HCT116 (cell line): Measurements from ENCODE around the gene SH3BP4. TPM values are rescaled to one million over a fixed set of nuclear protein-coding genes. Genes with fewer than 3 reads are reported as not detected.

Experiments
- ATAC-seq: fragments of 200-7000 bp; cut with Tn5 transposase; 2 replicates; pipeline ENCODE4 v1.9.1; 2020; ENCODE audit warnings: mild to moderate bottlenecking, moderate library complexity
- BruUV-seq: library from RNA; stranded (reverse); fragments of 400-500 nt; replicated peaks from 2 replicates; lab custom pipeline; 2021; lab: Mats Ljungman, UMichigan
- CTCF ChIA-PET: fragments of 300-600 bp; sonication (Branson Sonifier 250); formaldehyde crosslinking; loops from one replicate; lab custom pipeline; 2021; ENCODE audit warnings: antibody characterized with exemption; lab: Charles Lee
- POLR2A ChIA-PET: fragments of 300-600, 350-600 bp; sonication (Branson Sonifier 250); formaldehyde crosslinking; loops from one replicate; lab custom pipeline; 2021; ENCODE audit warnings: antibody characterized with exemption; lab: Charles Lee
- RAD21 ChIA-PET, 2 experiments: fragments of 300-600 bp; sonication (Branson Sonifier 250); formaldehyde crosslinking; loops; one replicate each; lab custom pipeline; 2023; ENCODE audit warnings: low total read pairs in 2 of 2; ENCODE audit not compliant: uncharacterized antibody in 2 of 2, unreplicated experiment in 2 of 2, low non-redundant PET in 1 of 2; lab: Charles Lee
- DNase-seq: peaks from one replicate; pipeline ENCODE4 v3.0.0-alpha.2; 2010; ENCODE audit warnings: low read depth, low spot score
- H2AFZ ChIP-seq: fragments of 200-600 bp; shearing (Covaris generic), sonication (generic); 2 replicates; pipeline ENCODE4 v1.6.1; 2017; ENCODE audit warnings: low read depth, mixed run types, mixed read lengths, antibody characterized with exemption, low read length; ENCODE audit not compliant: poor library complexity, severe bottlenecking
- H3K27ac ChIP-seq: 2 replicates; pipeline ENCODE4 v1.5.1; 2012; ENCODE audit warnings: low read depth, low read length
- H3K27me3 ChIP-seq: fragments of 200-600 bp; sonication (generic); 2 replicates; pipeline ENCODE4 v1.6.1; 2016; ENCODE audit warnings: mixed run types, low read length, mixed read lengths; ENCODE audit not compliant: insufficient read depth
- H3K36me3 ChIP-seq, 2 experiments: fragments of 200-500 bp in 1 of 2; fragments of 200-600 bp in 1 of 2; sonication (Bioruptor generic) in 1 of 2; sonication (generic) in 1 of 2; 2 replicates each; pipeline versions ENCODE4 v1.5.1 to v1.6.1; 2014 to 2016; ENCODE audit warnings: low read length in 2 of 2, inconsistent platforms in 1 of 2, mixed read lengths in 1 of 2, mixed run types in 1 of 2; ENCODE audit not compliant: insufficient read depth in 2 of 2, control insufficient read depth in 1 of 2
- H3K4me1 ChIP-seq, 2 experiments: fragments of 200-600 bp in 1 of 2; sonication (generic) in 1 of 2; 2 replicates each; pipeline versions ENCODE4 v1.5.1 to v1.6.1; 2012 to 2017; ENCODE audit warnings: low read length in 2 of 2, inconsistent platforms in 1 of 2, mild to moderate bottlenecking in 1 of 2, mixed read lengths in 1 of 2, mixed run types in 1 of 2, moderate library complexity in 1 of 2; ENCODE audit not compliant: insufficient read depth in 2 of 2, control insufficient read depth in 1 of 2
- H3K4me2 ChIP-seq: fragments of 200-600 bp; sonication (generic); 2 replicates; pipeline ENCODE4 v1.6.1; 2017; ENCODE audit warnings: mixed run types, low read length, mixed read lengths
- H3K4me3 ChIP-seq, 2 experiments: fragments of 200-600 bp in 1 of 2; sonication (generic) in 1 of 2; replicated peaks in 1 of 2; 2 replicates each; pipeline ENCODE4 v1.5.1; 2011 to 2016; ENCODE audit warnings: low read length in 2 of 2, control low read depth in 1 of 2, low read depth in 1 of 2, mild to moderate bottlenecking in 1 of 2, mixed read lengths in 1 of 2, mixed run types in 1 of 2
- H3K79me2 ChIP-seq: fragments of 200-600 bp; sonication (generic); 2 replicates; pipeline ENCODE4 v1.6.1; 2017; ENCODE audit warnings: mild to moderate bottlenecking, mixed run types, low read length, moderate library complexity, mixed read lengths; ENCODE audit not compliant: insufficient read depth
- H3K9ac ChIP-seq: fragments of 200-600 bp; sonication (generic); 2 replicates; pipeline ENCODE4 v1.6.1; 2016; ENCODE audit warnings: low read length, mixed read lengths
- H3K9me2 ChIP-seq: fragments of 200-600 bp; sonication (generic), shearing (Covaris generic); 2 replicates; pipeline ENCODE4 v1.6.1; 2017; ENCODE audit warnings: mixed run types, mild to moderate bottlenecking, moderate library complexity; ENCODE audit not compliant: insufficient read depth
- H3K9me3 ChIP-seq, 2 experiments: fragments of 200-500 bp in 1 of 2; fragments of 200-600 bp in 1 of 2; sonication (Bioruptor generic) in 1 of 2; sonication (generic) in 1 of 2; 2 replicates each; pipeline ENCODE4 v1.6.1; 2014 to 2017; ENCODE audit warnings: low read length in 2 of 2, mixed read lengths in 2 of 2, inconsistent platforms in 1 of 2, low read depth in 1 of 2, mild to moderate bottlenecking in 1 of 2, mixed run types in 1 of 2, moderate library complexity in 1 of 2; ENCODE audit not compliant: control insufficient read depth in 1 of 2, insufficient read depth in 1 of 2
- H4K20me1 ChIP-seq: fragments of 200-600 bp; sonication (generic), shearing (Covaris generic); 2 replicates; pipeline ENCODE4 v1.6.1; 2017; ENCODE audit warnings: mixed run types, mild to moderate bottlenecking, moderate library complexity; ENCODE audit not compliant: insufficient read depth
- ATF3 ChIP-seq: IDR thresholded peaks from 2 replicates; pipeline ENCODE4 v1.6.1; 2012
- CBX3 ChIP-seq: IDR thresholded peaks from 2 replicates; pipeline ENCODE4 v1.6.1; 2012; ENCODE audit warnings: low read depth
- CEBPB ChIP-seq: IDR thresholded peaks from 2 replicates; pipeline ENCODE4 v1.6.1; 2012; ENCODE audit warnings: low read depth
- CTCF ChIP-seq, 3 experiments: fragments of 200-600 bp in 1 of 3; sonication (generic) in 1 of 3; IDR thresholded peaks in 2 of 3; conservative IDR thresholded peaks in 1 of 3; 2 replicates each; pipeline ENCODE4 v1.5.1; 2012 to 2017; ENCODE audit warnings: low read depth in 2 of 3, low read length in 2 of 3, antibody characterized with exemption in 1 of 3, borderline replicate concordance in 1 of 3, control low read depth in 1 of 3, mild to moderate bottlenecking in 1 of 3, mixed read lengths in 1 of 3, mixed run types in 1 of 3, moderate library complexity in 1 of 3; ENCODE audit not compliant: insufficient read depth in 1 of 3
- EGR1 ChIP-seq: IDR thresholded peaks from 2 replicates; pipeline ENCODE4 v1.6.1; 2012; ENCODE audit warnings: low read depth
- ELF1 ChIP-seq: IDR thresholded peaks from 2 replicates; pipeline ENCODE4 v1.6.1; 2012; ENCODE audit warnings: low read depth, borderline replicate concordance
- EZH2 ChIP-seq: fragments of 200-600 bp; sonication (generic); IDR thresholded peaks from 2 replicates; pipeline ENCODE4 v1.6.1; 2017; ENCODE audit warnings: antibody characterized with exemption, mixed run types
- EZH2phosphoT487 ChIP-seq: fragments of 200-600 bp; IDR thresholded peaks from 2 replicates; pipeline ENCODE4 v1.6.1; 2018; ENCODE audit warnings: antibody characterized with exemption, borderline replicate concordance
- FOSL1 ChIP-seq: IDR thresholded peaks from 2 replicates; pipeline ENCODE4 v1.6.1; 2012; ENCODE audit warnings: low read depth
- JUND ChIP-seq: IDR thresholded peaks from 2 replicates; pipeline ENCODE4 v1.6.1; 2012
- POLR2A ChIP-seq: IDR thresholded peaks from 2 replicates; pipeline ENCODE4 v1.7.0; 2011; ENCODE audit warnings: borderline replicate concordance; ENCODE audit not compliant: insufficient read depth, insufficient read length; ENCODE audit errors: extremely low read depth
- POLR2AphosphoS5 ChIP-seq: IDR thresholded peaks from 2 replicates; pipeline ENCODE4 v1.6.1; 2011; ENCODE audit warnings: mild to moderate bottlenecking, low read depth, low read length, moderate library complexity
- RAD21 ChIP-seq: IDR thresholded peaks from 2 replicates; pipeline ENCODE4 v1.6.1; 2012; ENCODE audit warnings: low read depth, mild to moderate bottlenecking
- SIN3A ChIP-seq: IDR thresholded peaks from 2 replicates; pipeline ENCODE4 v1.6.1; 2012; ENCODE audit warnings: low read depth
- SP1 ChIP-seq: IDR thresholded peaks from 2 replicates; pipeline ENCODE4 v1.6.1; 2012; ENCODE audit warnings: low read depth
- SRF ChIP-seq: IDR thresholded peaks from 2 replicates; pipeline ENCODE4 v1.6.1; 2012; ENCODE audit warnings: low read depth
- YY1 ChIP-seq: IDR thresholded peaks from 2 replicates; pipeline ENCODE4 v1.6.1; 2011; ENCODE audit warnings: low read length, low read depth, moderate library complexity, mild to moderate bottlenecking; ENCODE audit not compliant: insufficient replicate concordance; ENCODE audit errors: extremely low read depth
- ZBTB33 ChIP-seq: IDR thresholded peaks from 2 replicates; pipeline ENCODE4 v1.6.1; 2011; ENCODE audit warnings: mild to moderate bottlenecking, low read length, moderate library complexity; ENCODE audit not compliant: insufficient replicate concordance; ENCODE audit errors: extremely low read depth
- ZFX ChIP-seq: fragments of 450-650 bp; IDR thresholded peaks from 2 replicates; pipeline ENCODE4 v1.6.1; 2017
- ZNF274 ChIP-seq: fragments of 200-500 bp; sonication (Bioruptor generic); IDR thresholded peaks from 2 replicates; pipeline ENCODE4 v1.6.1; 2014; ENCODE audit warnings: mild to moderate bottlenecking, low read depth, low read length, inconsistent platforms
- intact Hi-C: fragments of 100-400 bp; cut with micrococcal nuclease; formaldehyde crosslinking; loops from 2 replicates; pipeline ENCODE4 v1.10.0; 2022
- total RNA-seq: library from RNA; stranded (reverse); gene quantifications from one replicate; pipeline ENCODE4 v1.2.1, GENCODE V29; 2021; ENCODE audit not compliant: unreplicated experiment
- TF ChIP-seq, protein P1 (sequence below): IDR thresholded peaks from 2 replicates; pipeline ENCODE4 v1.6.1; 2012

The SH3BP4 gene
- total RNA-seq, 1 experiment from 2014 or later: 32.9 TPM

DNA sequence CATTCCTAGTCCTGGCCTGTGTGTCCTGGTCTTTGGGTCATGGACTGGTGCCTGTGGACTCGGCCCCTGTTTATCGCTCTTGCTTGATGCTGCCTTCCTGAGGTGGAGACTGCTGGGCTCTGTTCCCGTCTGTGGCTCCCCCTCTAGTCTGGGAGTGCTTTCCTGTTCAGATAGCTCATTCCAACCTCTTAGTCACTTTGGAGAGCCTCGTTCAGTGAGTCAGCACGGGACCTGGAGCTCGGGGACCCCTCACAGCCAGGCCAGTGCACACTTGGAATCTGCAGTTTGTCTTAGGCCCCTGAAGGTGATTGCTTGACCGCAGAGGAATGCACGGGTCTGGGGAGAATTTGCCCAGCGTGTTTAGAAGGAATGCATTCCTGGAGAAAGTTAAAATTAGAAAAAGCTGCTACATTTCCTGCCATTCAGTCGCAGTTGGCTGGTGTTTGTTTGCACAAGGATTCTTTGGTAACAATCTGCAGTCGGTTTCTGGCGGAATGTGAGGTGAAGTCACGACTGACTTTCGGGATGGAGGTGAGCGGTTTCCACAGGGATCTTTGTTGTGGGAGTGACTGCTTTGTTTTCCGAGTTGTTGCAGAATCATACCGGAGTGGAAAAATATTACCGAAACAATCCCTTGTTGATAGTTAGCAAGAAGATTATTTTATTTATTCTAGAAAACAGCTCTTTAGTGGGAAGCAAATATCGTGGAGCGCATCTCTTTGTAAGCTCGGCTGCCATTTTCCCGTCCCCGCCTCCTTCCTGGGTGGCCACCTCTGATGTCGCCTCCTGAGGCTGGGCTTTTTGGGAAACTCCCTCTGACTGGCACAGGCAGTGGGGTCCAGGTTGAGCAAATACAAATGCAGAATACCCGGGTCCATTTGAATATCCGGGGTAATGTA is 29.6 kb downstream of the SH3BP4 start:
- ChIA-PET CTCF (interaction anchor here (0.6 to 1.4 kb wide), 2 partner anchors 27 to 100 kb away, joined by 3 to 4 read pairs; no protein-coding TSS in a partner anchor), RAD21 (interaction anchor here in 1 of 2 experiments (0.6 kb wide), 1 partner anchor 22 kb away, joined by 3 read pairs; no protein-coding TSS in a partner anchor), POLR2A (interaction anchor here (1.1 to 1.8 kb wide), 2 partner anchors 101 to 123 kb away, joined by 3 to 5 read pairs; no protein-coding TSS in a partner anchor)
- no TSS peak for BruUV-seq
- Histone ChIP-seq H3K9me2 (no peaks in the 10 kb centered on the region), H3K9ac (peak overlapping the region; percentile 61), H3K4me3 (peak overlapping the region; percentile 30 to 52), H2AFZ (no peak overlapping the region), H3K4me1 (peaks cover 54 to 67% of the 10 kb centered on the region in 2 experiments), H3K4me2 (peak overlapping the region; percentile 77), H3K9me3 (peaks cover 0 to 7% of the 10 kb centered on the region in 2 experiments; a peak in 1 of 4 replicates), H3K27ac (peak overlapping the region; percentile 88), H3K27me3 (no peaks in the 10 kb centered on the region), H3K79me2 (peaks cover 81% of the 10 kb centered on the region), H4K20me1 (no peaks in the 10 kb centered on the region), H3K36me3 (peaks cover 0 to 3% of the 10 kb centered on the region in 2 experiments; a peak in 1 of 4 replicates)
- no peak for TF ChIP-seq ATF3
- TF ChIP-seq, protein P1, sequence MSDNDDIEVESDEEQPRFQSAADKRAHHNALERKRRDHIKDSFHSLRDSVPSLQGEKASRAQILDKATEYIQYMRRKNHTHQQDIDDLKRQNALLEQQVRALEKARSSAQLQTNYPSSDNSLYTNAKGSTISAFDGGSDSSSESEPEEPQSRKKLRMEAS: peak; percentile 28; the same call in 1 of the 2 replicates
- TF ChIP-seq CTCF (IDR thresholded peaks at IDR 0.05 in 2 of 3, conservative IDR thresholded peaks at IDR 0.05 in 1 of 3; ENCODE audit: borderline replicate concordance in 1 of 3, insufficient read depth in 1 of 3, low read depth in 2 of 3, low read length in 2 of 3): peak in 2 of 3 experiments; percentile 13 to 18; a peak in 1 of 6 replicates
- peak; percentile 67 for TF ChIP-seq JUND
- TF ChIP-seq ZBTB33: no peak
- TF ChIP-seq ZNF274: no peak
- TF ChIP-seq FOSL1: peak; percentile 43; the same call in 1 of the 2 replicates
- TF ChIP-seq SRF: no peak
- no peak for TF ChIP-seq EZH2phosphoT487
- peak; percentile 55 for TF ChIP-seq RAD21
- no peak for TF ChIP-seq YY1
- TF ChIP-seq SIN3A: no peak; the same call in 1 of the 2 replicates
- TF ChIP-seq EZH2: no peak
- TF ChIP-seq CEBPB: no peak; the same call in 1 of the 2 replicates
- peak; percentile 24; the same call in 1 of the 2 replicates for TF ChIP-seq POLR2AphosphoS5
- TF ChIP-seq ELF1: no peak
- peak; percentile 58 for TF ChIP-seq SP1
- TF ChIP-seq ZFX: no peak
- TF ChIP-seq POLR2A: no peak
- peak; percentile 43; the same call in 1 of the 2 replicates for TF ChIP-seq CBX3
- no peak for TF ChIP-seq EGR1
- DNase-seq: peak; percentile 73
- ATAC-seq: peak; percentile 94
- intact Hi-C loops: no loop called here
